ENCODE measurements around the gene APLP2.
A peak's percentile ranks its signal among the peaks of the same experiment; 100 is the strongest.

APLP2 gene

GRCh38 chr11:130144141-130144540 is 74.4 kb downstream of the APLP2 start:
- no peak for TF ChIP-seq CTCF (IDR thresholded peaks at IDR 0.05)
- H3K36me3 ChIP-seq, result peaks cover 61% of the 10 kb centered on the region
- no peaks in the 10 kb centered on the region for H3K9me3 ChIP-seq
- peak overlapping the region; percentile 84 for H3K27ac ChIP-seq
- H3K4me3 ChIP-seq (ENCODE audit: low read depth in 1 of 2, low read length in 1 of 2), result no peak overlapping the region
- no peaks in the 10 kb centered on the region for H3K27me3 ChIP-seq
- peaks cover 40 to 42% of the 10 kb centered on the region in 2 experiments for H3K4me1 ChIP-seq (ENCODE audit: control insufficient read depth in 1 of 2, insufficient read depth in 1 of 2, low read depth in 1 of 2, low read length in 1 of 2)

- Histone ChIP-seq H3K27ac (peak overlapping the region; percentile 84), H3K36me3 (peaks cover 53% of the 10 kb centered on the region), H3K27me3 (no peaks in the 10 kb centered on the region), H3K9me3 (no peaks in the 10 kb centered on the region), H3K4me1 (ENCODE audit: control insufficient read depth in 1 of 2, insufficient read depth in 1 of 2, low read depth in 1 of 2, low read length in 1 of 2) (peaks cover 40 to 42% of the 10 kb centered on the region in 2 experiments), H3K4me3 (ENCODE audit: low read depth in 1 of 2, low read length in 1 of 2) (no peak overlapping the region)
- no peak for TF ChIP-seq CTCF (IDR thresholded peaks at IDR 0.05)
Observed at GRCh38 chr11:130144861-130145281, 75.2 kb downstream of the APLP2 start.

GRCh38 chr11:130145311-130145812 is 75.7 kb downstream of the APLP2 start:
- peaks cover 48% of the 10 kb centered on the region for H3K36me3 ChIP-seq
- H3K4me3 ChIP-seq (ENCODE audit: low read depth in 1 of 2, low read length in 1 of 2), result no peak overlapping the region
- peaks cover 40 to 42% of the 10 kb centered on the region in 2 experiments for H3K4me1 ChIP-seq (ENCODE audit: control insufficient read depth in 1 of 2, insufficient read depth in 1 of 2, low read depth in 1 of 2, low read length in 1 of 2)
- TF ChIP-seq CTCF (IDR thresholded peaks at IDR 0.05), result no peak
- H3K27ac ChIP-seq, result peak overlapping the region; percentile 84
- H3K9me3 ChIP-seq, result no peaks in the 10 kb centered on the region
- no peaks in the 10 kb centered on the region for H3K27me3 ChIP-seq

GRCh38 chr11:130145975-130146776 is 76.5 kb downstream of the APLP2 start:
- Histone ChIP-seq H3K36me3 (peaks cover 42% of the 10 kb centered on the region), H3K27ac (peak overlapping the region; percentile 84), H3K4me3 (ENCODE audit: low read depth in 1 of 2, low read length in 1 of 2) (peak overlapping the region; percentile 13 to 33), H3K27me3 (no peaks in the 10 kb centered on the region), H3K4me1 (ENCODE audit: control insufficient read depth in 1 of 2, insufficient read depth in 1 of 2, low read depth in 1 of 2, low read length in 1 of 2) (peaks cover 40 to 42% of the 10 kb centered on the region in 2 experiments), H3K9me3 (no peaks in the 10 kb centered on the region)
- no peak for TF ChIP-seq CTCF (IDR thresholded peaks at IDR 0.05)

GRCh38 chr11:130146796-130147195 is 77.1 kb downstream of the APLP2 start:
- Histone ChIP-seq H3K4me1 (ENCODE audit: control insufficient read depth in 1 of 2, insufficient read depth in 1 of 2, low read depth in 1 of 2, low read length in 1 of 2) (peaks cover 40 to 42% of the 10 kb centered on the region in 2 experiments), H3K27me3 (no peaks in the 10 kb centered on the region), H3K36me3 (peaks cover 36% of the 10 kb centered on the region), H3K27ac (peak overlapping the region; percentile 84), H3K4me3 (ENCODE audit: low read depth in 1 of 2, low read length in 1 of 2) (peak overlapping the region; percentile 13 to 33), H3K9me3 (no peaks in the 10 kb centered on the region)
- no peak for TF ChIP-seq CTCF (IDR thresholded peaks at IDR 0.05)

All from neutrophil (primary cell).